WTC11 (cell line): ENCODE measurements around the gene RHEB. TPM values are rescaled to one million over a fixed set of nuclear protein-coding genes. Genes with fewer than 3 reads are reported as not detected.

ENCODE experiments used
- ATAC-seq: fragments of 200-7000 bp; cut with Tn5 transposase; 2 replicates; pipeline ENCODE4 v1.10.0; 2021; ENCODE audit warnings: mild to moderate bottlenecking, moderate library complexity
- CTCF ChIA-PET: fragments of 300-600 bp; sonication (Branson Sonifier 250); formaldehyde crosslinking; loops from one replicate; lab custom pipeline; 2021; ENCODE audit warnings: antibody characterized with exemption; lab: Charles Lee
- POLR2A ChIA-PET: fragments of 350-600 bp; sonication (Branson Sonifier 250); formaldehyde crosslinking; loops from one replicate; lab custom pipeline; 2021; ENCODE audit warnings: antibody characterized with exemption; lab: Charles Lee
- DNase-seq: peaks from one replicate; pipeline ENCODE4 v3.0.0; 2021; ENCODE audit warnings: low spot score
- H3K27ac Mint-ChIP-seq: 2 replicates; pipeline ENCODE4 v1.8.0; 2021; ENCODE audit warnings: mixed read lengths
- H3K27me3 Mint-ChIP-seq: 2 replicates; pipeline ENCODE4 v1.8.0; 2021; ENCODE audit warnings: low read depth, mild to moderate bottlenecking, moderate library complexity, mixed read lengths
- H3K36me3 Mint-ChIP-seq: 2 replicates; pipeline ENCODE4 v1.8.0; 2021; ENCODE audit warnings: mixed read lengths
- H3K4me1 Mint-ChIP-seq: 2 replicates; pipeline ENCODE4 v1.8.0; 2022; ENCODE audit warnings: mixed read lengths
- H3K4me3 Mint-ChIP-seq: 2 replicates; pipeline ENCODE4 v1.8.0; 2021; ENCODE audit warnings: mild to moderate bottlenecking, moderate library complexity, mixed read lengths
- H3K9me3 Mint-ChIP-seq: 2 replicates; pipeline ENCODE4 v1.8.0; 2021; ENCODE audit warnings: mixed read lengths
- AR ChIP-seq: fragments of 250-450 bp; sonication (Bioruptor Pico); IDR thresholded peaks from 2 replicates; pipeline ENCODE4 v1.9.0; 2021; ENCODE audit warnings: mild to moderate bottlenecking
- ESRRA ChIP-seq: sonication (generic); formaldehyde crosslinking; IDR thresholded peaks from 2 replicates; pipeline ENCODE4 v1.8.1; 2022; ENCODE audit warnings: mild to moderate bottlenecking, missing genetic modification reagents, borderline replicate concordance
- ETV6 ChIP-seq: sonication (generic); formaldehyde crosslinking; IDR thresholded peaks from 2 replicates; pipeline ENCODE4 v1.8.1; 2022; ENCODE audit warnings: mild to moderate bottlenecking, missing genetic modification reagents
- FOXP1 ChIP-seq: sonication (generic); formaldehyde crosslinking; IDR thresholded peaks from 2 replicates; pipeline ENCODE4 v1.8.0; 2022; ENCODE audit warnings: missing genetic modification reagents, mild to moderate bottlenecking, moderate library complexity, borderline replicate concordance
- HMGXB4 ChIP-seq: sonication (generic); formaldehyde crosslinking; IDR thresholded peaks from 2 replicates; pipeline ENCODE4 v1.8.1; 2023; ENCODE audit warnings: mild to moderate bottlenecking, moderate library complexity, missing genetic modification reagents
- JUN ChIP-seq: sonication (generic); formaldehyde crosslinking; IDR thresholded peaks from 2 replicates; pipeline ENCODE4 v1.8.0; 2023; ENCODE audit warnings: mild to moderate bottlenecking, missing genetic modification reagents
- KAT7 ChIP-seq: sonication (generic); formaldehyde crosslinking; IDR thresholded peaks from 2 replicates; pipeline ENCODE4 v1.8.1; 2023; ENCODE audit warnings: missing genetic modification reagents, mild to moderate bottlenecking, borderline replicate concordance
- NR2C2 ChIP-seq: sonication (generic); formaldehyde crosslinking; IDR thresholded peaks from 2 replicates; pipeline ENCODE4 v1.8.0; 2022; ENCODE audit warnings: mild to moderate bottlenecking, missing genetic modification reagents
- PRDM15 ChIP-seq: sonication (generic); formaldehyde crosslinking; IDR thresholded peaks from 2 replicates; pipeline ENCODE4 v1.8.0; 2022; ENCODE audit warnings: missing genetic modification reagents
- STAT6 ChIP-seq: sonication (generic); formaldehyde crosslinking; conservative IDR thresholded peaks from 2 replicates; pipeline ENCODE4 v1.8.1; 2023; ENCODE audit warnings: mild to moderate bottlenecking, low read depth, missing genetic modification reagents, moderate library complexity
- ZNF317 ChIP-seq: sonication (generic); formaldehyde crosslinking; IDR thresholded peaks from 2 replicates; pipeline ENCODE4 v1.8.1; 2023; ENCODE audit warnings: low read depth, mild to moderate bottlenecking, moderate library complexity, missing genetic modification reagents, borderline replicate concordance
- ZNF416 ChIP-seq: fragments of 250-450 bp; sonication (Bioruptor Pico); IDR thresholded peaks from 2 replicates; pipeline ENCODE4 v1.9.0; 2021; ENCODE audit warnings: mild to moderate bottlenecking, inconsistent platforms
- ZNF532 ChIP-seq: fragments of 250-450 bp; sonication (Bioruptor Pico); IDR thresholded peaks from 2 replicates; pipeline ENCODE4 v1.9.0; 2021; ENCODE audit warnings: mild to moderate bottlenecking, borderline replicate concordance
- ZSCAN18 ChIP-seq: fragments of 250-450 bp; sonication (Bioruptor Pico); IDR thresholded peaks from 2 replicates; pipeline ENCODE4 v2.1.2; 2022; ENCODE audit warnings: mild to moderate bottlenecking, moderate library complexity
- total RNA-seq: library from RNA; stranded (reverse); gene quantifications from 3 replicates; pipeline ENCODE4 v1.2.3, GENCODE V29; 2021

Gene RHEB
- total RNA-seq, 1 experiment from 2014 or later, result 133 TPM

GRCh38 chr7:151454932-151455530 is 64.7 kb downstream of the RHEB start:
- ChIA-PET CTCF (no interaction called here), POLR2A (interaction anchor here (0.6 kb wide), 1 partner anchor 216 kb away, joined by 5 read pairs; no protein-coding TSS in a partner anchor)
- no peak for ATAC-seq
- Mint-ChIP-seq H3K4me1 (peaks cover 66% of the 10 kb centered on the region), H3K27ac (peak overlapping the region; percentile 34; the same call in 1 of the 2 replicates), H3K36me3 (peaks cover 16% of the 10 kb centered on the region), H3K9me3 (peaks cover 12% of the 10 kb centered on the region), H3K4me3 (no peak overlapping the region), H3K27me3 (peaks cover 8% of the 10 kb centered on the region)
- TF ChIP-seq KAT7 (CRISPR knock-in tag) (no peak), ESRRA (CRISPR knock-in tag) (0 out of 2 replicates have a peak, but pooled peaks have one; percentile 72)
- DNase-seq, result no peak

GRCh38 chr7:151454305-151454704 is 65.4 kb downstream of the RHEB start:
- Mint-ChIP-seq H3K36me3 (peaks cover 12% of the 10 kb centered on the region), H3K4me3 (no peak overlapping the region), H3K27me3 (peaks cover 8% of the 10 kb centered on the region), H3K27ac (peak overlapping the region; percentile 34; the same call in 1 of the 2 replicates), H3K4me1 (peaks cover 63% of the 10 kb centered on the region), H3K9me3 (peaks cover 12% of the 10 kb centered on the region)
- no peak for ATAC-seq
- DNase-seq, result no peak
- ChIA-PET CTCF (interaction anchor here (0.6 to 2.7 kb wide), 2 partner anchors 86 to 621 kb away, joined by 3 to 7 read pairs; no protein-coding TSS in a partner anchor), POLR2A (interaction anchor here (0.6 kb wide), 1 partner anchor 216 kb away, joined by 5 read pairs; no protein-coding TSS in a partner anchor)
- no peak for TF ChIP-seq ZSCAN18 (CRISPR knock-in tag)
- TF ChIP-seq FOXP1, result no peak
- TF ChIP-seq JUN (CRISPR knock-in tag), result no peak
- no peak for TF ChIP-seq ETV6 (CRISPR knock-in tag)
- no peak for TF ChIP-seq ZNF416
- TF ChIP-seq HMGXB4 (CRISPR knock-in tag), result no peak
- TF ChIP-seq ZNF317 (CRISPR knock-in tag), result no peak
- TF ChIP-seq NR2C2, result no peak
- no peak for TF ChIP-seq AR (CRISPR knock-in tag)
- no peak for TF ChIP-seq STAT6
- TF ChIP-seq PRDM15 (CRISPR knock-in tag), result no peak
- no peak for TF ChIP-seq ZNF532 (CRISPR knock-in tag)
